NCI-H2196 (cell line): Measurements from ENCODE around the gene ABLIM1.

Experiments used
- DNase-seq: peaks from one replicate; lab custom pipeline; 2025; ENCODE audit not compliant: unreplicated experiment; lab: John Stamatoyannopoulos, UW

ABLIM1 gene

DNA sequence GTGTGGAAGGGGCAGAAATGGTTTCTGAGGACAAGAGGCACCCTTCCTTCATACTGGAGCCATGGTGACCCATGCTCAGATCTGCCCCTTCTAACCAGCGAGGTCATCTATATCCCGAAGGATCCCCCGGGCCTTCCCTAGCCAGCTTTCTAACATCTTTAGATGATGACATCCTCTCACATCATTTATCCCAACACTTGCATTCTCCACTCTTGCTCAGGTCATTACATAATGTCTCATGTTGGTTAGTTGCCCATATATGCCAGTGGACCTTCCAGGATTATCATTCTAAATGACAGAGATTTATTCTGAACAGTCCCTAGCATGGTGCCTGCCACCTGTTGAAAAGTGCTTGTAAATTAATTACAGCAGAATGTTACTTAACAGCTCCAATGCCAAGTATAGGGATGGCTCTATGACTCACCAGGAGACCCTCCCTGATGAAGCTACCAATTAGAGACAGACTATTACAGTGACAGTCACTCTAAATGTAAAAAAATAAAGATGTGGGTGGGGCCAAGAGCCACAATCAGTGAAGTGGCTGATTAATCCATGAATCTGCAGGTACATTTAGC, 22.6 kb upstream of the ABLIM1 start:
- DNase-seq: no peak

DNA sequence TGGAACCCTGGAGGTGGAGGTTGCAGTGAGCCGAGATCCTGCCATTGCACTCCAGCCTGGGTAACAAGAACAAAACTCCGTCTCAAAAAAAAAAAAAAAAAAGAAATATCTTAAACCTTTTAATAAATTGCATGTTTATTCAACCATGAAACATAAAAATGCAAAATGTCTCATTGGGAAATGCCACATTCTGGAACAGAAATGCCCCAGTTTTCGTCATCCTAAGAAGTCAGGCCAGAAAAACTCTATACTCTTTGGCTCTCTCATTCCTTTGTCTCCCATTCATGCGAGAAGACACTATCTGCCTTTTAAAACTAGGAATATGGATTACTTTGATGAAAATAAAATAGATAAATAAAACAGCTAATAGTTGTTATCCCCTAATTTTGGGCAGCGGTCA, 21.5 kb upstream of the ABLIM1 start:
- DNase-seq: no peak

DNA sequence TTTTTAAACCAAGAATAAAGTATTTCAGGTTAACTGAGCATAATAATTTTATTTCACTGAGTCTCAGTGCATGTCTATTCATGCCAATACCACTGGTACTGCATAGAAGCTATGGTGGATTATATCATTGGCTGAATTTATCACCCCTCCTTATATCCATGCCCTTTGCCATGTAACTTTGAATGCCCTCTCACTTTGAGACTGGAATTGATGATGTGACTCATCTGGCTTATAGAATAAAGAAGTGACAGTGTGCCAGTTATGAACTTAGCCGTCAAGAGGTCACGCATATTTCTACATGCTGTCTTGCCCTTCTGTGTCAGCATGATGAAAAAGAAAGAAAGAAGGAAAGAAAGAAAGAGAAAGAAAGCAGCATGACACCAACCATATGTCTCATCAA, 20.7 kb upstream of the ABLIM1 start:
- DNase-seq: no peak

DNA sequence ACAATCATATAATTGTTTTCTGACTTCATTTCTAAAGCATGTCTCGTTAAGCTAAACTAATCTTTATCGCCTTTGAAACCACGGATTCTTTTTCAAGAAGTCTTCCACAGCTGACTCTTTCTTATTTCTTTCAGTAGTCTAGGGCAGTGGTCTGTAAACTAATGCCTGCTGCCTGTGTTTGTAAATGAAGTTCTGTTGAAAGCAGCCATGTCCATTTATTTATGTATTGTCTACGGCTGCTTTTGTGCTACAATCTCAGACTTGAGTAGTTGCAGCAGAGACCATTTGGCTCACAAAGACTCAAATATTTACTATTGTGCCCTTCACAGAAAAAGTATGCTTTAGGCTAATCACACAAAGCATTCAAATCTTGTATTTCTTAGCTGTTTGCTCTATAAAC, 20.3 kb upstream of the ABLIM1 start:
- no peak for DNase-seq

DNA sequence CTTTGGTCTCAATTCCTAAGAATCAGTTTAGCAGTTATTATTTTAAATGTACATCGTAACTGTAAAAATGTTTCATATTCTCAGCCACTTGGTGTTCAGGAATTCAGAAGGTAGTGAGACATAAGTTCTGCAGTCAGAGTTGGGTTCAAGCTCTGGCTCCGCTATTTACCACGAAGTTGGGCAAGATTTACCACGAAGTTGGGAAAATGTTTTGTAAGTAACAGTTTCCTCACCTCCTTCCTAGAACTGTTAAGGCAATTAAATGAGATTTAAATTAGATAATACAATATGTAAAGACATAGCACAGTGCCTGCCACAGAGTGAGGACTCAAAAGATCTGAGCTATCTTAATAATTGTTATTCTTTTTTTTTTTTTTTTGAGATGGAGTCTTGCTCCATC, 16.3 kb upstream of the ABLIM1 start:
- no peak for DNase-seq

DNA sequence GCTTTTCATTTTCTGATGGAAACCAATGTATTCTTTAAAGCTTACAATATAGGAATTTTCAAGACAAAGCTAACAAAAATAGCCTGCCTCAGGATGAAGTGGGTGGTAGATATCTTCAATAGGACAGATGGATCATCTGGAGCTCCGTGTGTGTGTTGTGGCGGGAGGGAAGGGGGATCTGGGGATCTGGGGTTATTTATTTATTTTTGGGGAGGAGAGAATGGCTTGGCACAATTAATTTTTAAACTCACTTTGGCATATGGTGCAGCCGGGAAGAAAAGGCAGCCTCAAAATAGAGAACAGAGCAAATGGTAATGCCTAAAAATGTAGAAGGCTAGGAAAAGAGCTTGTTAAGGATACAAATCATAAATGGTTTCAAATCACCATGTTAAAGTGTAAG, 11.6 kb upstream of the ABLIM1 start:
- DNase-seq: no peak

DNA sequence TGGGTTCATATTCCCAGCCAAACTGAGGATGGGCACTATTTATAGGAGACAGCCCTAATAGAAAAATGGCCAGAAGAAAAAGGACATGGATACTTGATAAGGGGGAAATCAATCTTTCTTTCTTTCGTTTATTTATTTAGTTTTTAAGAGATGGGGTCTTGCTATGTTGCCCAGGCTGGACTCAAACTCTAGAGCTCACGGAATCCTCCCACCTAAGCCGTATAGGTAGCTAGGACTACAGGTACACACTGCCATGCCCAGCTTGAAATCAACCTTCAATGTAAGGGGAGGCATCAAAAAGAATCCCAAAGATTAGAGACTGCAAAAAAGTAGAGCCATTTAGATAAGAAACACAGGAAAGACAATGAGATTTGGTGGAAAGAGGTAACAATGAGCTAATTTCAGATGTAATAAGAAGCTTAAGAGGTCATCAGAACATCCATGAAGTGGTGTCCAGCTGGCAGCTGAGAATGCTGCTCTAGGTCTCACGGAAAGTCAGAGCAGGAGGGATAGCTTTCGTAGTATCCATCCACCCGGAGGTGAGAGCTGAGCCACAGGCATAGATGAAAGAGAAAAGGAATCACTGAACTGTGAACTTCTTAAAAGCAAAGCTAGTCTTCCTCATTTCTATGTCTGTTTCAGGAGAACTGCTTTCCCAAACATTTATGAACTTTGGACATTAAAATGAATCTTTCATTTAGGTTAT, 10.5 kb upstream of the ABLIM1 start:
- no peak for DNase-seq

DNA sequence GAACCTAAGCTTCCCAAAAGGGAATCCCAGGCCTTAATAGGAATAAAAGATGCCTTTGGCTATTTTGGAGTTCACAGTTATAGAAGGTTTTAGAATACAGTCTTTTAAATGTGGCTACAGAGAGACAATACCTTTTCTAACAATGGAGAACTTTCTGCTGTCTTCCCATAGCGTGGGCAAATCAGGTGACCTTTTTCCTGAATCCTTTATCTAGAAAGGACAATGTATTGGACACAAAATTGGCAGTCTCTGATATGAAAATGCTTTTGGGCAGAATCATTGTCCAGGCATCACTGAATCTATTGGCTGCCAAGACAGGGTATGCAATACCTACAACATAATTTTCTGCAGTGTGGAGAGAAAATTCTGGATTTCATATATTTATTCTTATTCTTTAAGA, 7.8 kb upstream of the ABLIM1 start:
- DNase-seq: no peak

DNA sequence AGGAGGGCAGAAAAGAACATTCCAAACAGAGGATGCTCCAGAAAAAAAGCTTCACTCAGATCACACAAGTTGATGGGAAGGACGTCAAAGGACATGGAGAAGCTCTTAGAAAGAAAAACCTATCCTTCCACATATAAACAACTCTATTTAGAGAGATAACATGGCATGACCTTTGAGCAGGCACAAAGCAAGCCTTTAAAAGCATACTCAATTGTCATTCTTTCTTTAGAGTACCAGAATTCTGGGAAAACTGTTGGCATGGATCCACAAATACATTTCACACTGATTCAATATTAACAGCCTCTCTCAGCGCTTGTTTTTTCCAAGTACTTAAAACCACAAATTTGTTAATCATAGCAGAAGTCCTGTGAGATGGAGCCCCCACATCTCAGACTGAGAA, 7.3 kb upstream of the ABLIM1 start:
- DNase-seq: no peak

DNA sequence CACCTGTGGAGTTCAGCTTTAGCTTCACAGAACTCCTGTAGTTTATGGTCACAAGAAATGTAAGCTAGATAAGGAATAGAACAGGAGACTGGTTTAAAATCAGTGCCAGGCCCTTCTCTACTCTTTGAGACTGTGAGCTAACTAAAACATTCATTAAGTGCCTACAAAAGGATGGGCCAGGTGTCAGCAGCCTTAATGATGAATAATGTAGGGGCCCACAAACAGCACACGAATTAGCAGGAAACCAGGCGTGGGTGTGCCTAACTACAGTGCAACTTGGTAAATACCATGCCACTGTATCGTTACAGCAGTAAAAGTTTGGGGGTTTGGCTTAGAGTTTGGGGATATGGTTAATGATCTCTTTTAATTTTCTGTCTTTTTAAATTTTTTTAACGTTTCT, 6.1 kb upstream of the ABLIM1 start:
- no peak for DNase-seq

DNA sequence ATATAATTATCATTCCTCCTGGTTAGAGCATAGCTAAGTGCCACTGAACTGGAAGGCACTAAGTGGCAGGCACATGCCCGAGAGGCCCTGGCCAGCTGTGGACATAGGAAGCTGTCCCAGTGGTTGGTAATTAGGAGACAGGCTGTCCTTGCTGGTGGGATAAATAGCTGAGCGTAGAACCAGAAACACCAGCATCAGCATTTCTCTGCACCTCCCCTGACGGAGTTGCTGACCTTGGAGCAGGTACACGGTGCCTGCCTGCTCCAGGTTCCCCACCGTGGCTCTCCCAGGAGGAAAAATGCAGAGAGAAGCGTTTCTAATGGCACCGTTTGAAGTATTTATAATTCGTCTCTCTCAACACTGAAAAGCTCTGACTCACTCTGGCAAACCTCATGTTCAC, 5.6 kb upstream of the ABLIM1 start:
- DNase-seq: no peak

DNA sequence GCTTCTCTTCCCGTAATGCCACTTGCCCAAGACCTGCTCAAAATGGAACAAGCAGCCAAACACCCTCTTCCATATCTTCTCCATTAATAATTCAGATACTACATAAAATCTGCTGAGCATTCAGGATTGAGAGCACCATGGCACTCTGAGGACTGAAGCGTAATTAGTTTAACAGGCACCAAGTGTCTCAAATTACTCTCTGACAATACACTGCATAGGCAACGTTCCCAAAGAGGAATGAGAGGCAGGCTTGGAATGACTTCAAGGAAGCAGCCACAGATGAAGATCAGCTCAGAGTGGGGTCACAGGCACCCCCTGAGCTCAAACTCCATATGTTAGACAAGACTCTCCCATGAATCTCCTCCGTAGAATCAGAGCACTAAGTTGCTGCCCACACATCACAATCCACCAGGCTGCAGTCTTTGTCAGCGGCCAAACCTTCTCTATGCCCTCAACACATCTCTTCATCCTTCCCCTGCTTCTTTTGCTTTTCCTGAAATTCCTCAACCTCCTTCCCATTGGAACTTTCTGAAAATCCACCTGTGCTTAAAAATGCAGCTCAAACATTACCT, 4.7 kb upstream of the ABLIM1 start:
- no peak for DNase-seq

DNA sequence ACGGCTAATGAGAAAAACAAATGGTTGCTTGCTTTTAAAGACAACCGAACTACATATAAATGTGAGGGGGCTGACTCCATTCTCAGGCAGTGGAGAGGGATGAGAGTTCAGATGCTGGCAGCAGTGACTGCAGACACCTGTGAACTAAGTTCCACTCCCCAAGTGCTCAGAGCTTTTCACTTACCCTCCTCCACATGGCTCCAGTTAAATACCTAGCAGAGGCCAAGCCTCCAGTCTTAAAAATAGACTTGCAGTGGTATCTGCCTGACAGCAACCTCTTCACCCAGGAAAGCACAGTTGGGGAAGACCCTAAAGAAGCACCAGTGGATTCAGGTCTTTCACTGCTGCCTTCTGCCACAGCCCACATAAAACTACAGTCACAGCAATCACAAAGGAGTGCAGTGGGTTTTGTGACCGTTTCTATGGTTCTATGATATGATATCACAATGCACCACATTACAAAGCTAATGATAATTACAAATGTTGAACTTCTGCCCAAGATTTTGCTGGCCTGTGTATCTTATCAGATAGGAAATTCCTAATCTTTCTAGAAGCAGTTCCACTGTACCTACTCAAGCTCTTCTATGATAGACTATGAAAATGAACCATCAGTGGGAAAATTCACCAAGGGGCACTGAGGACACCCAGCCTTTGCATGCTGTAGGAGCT, 3.3 kb upstream of the ABLIM1 start:
- DNase-seq: no peak

DNA sequence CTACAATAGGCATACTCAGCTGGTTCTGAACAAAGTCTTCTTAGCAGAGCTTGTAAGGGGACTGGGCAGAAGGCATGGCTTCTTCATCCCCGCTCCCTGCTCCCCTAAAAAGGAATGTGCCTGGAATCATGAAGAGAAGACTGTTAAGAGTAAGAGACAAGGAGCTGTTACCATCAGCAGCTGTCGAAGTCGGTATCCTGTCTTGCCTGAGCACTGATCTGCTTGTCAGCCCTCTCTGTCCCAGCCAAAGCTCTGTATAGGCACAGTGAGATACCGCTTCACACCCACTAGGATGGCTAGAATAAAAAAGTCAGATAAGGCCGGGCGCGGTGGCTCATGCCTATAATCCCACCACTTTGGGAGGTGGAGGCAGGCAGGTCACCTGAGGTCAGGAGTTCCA, 2.4 kb downstream of the ABLIM1 start:
- DNase-seq: no peak

DNA sequence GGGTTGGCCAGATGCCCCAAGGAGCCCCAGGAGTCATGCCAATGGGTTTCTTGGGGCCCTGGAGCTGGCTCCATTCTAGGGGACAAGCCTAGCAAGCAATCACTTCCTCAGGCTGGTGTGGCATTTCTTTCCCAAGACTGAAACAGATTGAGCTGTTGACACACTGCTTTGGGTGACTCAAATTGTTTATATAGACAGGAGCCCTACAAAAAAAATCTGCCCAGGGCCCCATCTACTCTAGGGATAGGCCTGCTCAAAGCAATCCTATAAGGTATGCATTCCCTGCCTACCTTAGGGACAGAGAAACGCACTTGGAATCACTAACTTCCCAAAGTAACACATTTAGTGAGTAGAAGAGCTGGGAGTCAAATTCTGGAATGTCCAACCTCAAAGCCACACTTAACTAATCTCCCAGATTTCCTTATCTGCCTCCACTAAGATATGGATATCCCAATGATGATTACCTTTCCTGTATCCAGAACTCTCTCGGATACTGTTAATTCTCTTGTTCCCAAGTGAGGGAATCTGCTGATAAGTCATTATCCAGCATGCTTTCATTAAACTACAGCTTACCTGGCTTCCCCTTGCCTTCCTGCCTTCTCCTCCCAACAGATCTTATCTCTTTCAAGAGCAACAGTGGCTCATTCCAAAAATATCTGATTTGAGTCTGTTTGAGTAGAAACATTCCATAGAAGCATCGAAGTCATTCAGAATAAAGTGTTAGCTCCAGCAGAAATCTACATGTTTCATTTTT, 3.1 kb downstream of the ABLIM1 start:
- DNase-seq: no peak

DNA sequence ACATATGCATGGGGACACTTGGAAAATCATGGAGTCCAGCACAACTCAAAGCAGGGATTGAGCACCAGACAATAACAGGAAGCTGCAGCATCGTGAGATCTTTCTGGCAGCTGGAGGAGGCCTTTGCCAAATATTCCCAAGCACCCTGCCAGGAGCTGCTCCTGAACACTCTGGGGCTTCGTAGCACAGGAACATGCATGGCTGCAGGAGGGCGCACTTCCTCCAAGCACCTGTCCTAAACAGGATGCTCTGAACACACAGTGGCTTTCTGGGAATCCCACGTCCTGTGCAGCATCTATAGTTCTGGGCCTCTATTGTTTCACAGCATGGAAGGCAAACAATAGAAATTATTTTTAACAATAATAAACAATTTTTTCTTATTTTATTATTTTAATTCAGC, 4.1 kb downstream of the ABLIM1 start:
- no peak for DNase-seq

DNA sequence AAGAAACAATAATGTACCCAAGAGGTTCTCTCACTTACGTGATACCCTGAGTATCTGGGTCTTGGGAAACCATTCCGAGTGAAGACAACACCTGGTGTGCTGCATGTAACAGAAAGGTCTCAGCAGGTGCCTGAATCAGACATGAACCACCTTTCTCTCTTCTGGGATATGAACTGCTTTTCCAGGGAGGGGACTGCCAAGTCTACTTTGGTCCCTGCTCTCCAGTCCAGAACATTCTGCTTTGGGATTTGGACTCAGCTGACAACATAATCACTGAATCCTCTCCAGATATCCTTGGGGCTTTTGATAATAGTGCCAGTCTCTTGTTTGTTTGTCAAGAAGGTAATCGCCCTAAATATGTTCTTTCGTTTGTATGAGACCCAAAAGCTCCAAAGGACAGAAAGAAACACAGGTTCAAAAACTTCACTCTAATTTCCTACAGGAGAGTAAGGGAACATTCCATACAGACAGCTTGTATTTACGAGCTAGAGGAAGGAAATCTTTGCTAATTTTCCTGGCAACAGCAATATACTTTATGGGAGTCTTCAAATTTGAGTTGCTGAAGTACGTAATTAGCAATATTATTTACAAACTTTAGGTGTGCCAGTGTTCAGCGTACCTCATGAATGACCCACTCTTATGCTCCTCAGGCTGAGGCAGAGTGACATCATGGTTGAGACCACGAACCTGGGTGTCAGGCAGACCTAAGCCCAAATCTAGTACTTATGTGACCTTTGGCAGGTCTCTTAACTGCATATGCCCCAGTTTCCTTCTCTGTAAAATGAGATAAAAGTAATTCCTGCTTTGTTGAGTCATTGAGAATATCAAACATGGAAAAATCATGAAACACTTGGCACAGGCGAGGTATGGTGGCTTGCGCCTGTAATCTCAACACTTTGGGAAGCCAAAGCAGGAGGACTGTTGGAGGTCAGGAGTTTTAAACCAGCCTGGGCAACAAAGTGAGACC, 5.4 kb downstream of the ABLIM1 start:
- no peak for DNase-seq

DNA sequence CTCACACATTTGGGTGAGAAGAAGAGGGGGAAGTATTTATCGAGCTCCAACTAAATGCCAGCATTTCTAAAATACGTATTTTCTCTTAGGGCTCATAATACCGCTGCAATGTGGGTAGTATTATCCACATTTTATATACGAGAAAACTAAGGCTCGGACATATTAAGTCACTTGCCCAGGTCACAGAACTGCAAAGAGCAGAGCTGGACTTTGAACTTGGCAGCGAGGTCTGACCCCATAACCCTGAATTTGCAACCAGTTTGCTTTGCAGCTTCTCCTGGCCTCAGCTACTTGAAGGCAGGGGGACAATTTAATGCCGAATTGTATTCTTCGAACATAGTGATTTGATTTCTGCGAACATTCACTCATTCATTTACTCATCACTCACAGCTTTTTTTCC, 7.2 kb downstream of the ABLIM1 start:
- DNase-seq: no peak

DNA sequence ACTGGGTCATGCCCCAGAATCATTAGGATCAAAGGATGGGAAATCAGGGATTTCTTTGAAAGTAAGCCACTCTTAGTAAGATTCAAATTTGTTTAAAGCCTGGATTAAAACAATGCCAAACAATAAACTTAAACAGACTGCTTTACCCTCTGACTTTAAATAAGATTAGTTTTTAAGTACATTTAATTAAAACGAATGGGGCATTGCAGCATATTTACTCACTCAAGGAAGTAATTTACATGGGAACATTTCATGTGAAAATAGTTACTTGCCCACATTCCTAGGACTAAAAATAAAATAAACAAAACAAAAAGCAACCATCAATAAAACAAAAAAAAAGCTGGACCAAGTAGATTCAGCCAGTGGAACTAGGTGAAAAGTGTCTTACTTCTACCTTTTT, 7.8 kb downstream of the ABLIM1 start:
- no peak for DNase-seq

DNA sequence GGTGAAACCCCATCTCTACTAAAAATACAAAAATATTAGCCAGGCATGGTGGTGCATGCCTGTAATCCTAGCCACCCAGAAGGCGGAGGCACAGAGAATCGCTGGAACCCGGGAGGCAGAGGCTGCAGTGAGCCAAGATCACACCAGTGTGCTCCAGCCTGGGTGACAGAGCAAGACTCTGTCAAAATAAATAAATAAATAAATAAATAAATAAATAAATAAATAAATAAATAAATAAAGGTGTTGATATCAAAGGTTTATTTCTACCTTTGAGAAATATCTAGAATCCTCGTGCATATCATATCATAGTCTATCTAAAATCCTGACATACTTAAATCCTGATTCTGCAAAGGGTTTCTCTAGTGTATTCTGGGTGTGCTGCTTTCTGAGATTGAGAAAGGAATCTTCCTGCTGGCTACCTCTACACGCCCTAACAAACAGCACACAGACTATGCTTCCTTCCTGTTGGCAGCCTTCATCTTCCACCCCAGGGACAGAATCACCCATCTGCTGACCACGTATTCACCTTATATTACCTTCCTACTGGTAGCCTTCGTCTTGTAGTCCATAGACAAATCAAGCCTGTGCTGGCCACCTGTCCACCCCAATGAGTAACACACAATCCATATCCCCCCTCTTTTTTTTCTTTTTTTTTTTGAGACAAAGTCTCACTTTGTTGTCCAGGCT, 8.7 kb downstream of the ABLIM1 start:
- no peak for DNase-seq
